ENCODE results near the gene SYTL3.

SYTL3 gene

GRCh38 chr6:158803733-158804143 is 153.9 kb downstream of the SYTL3 start:
- H3K9me3 ChIP-seq (replicated peaks; ENCODE audit: low read length): no peaks in the 10 kb centered on the region
- H3K4me3 ChIP-seq (ENCODE audit: low read length): no peak overlapping the region
- H3K4me1 ChIP-seq (ENCODE audit: control insufficient read depth, insufficient read depth, low read length): peaks cover 50% of the 10 kb centered on the region
- peak overlapping the region; percentile 46 for H3K4me2 ChIP-seq (ENCODE audit: low read length)
- H3K9ac ChIP-seq (ENCODE audit: low read depth, low read length): peak overlapping the region; percentile 33
- H3K36me3 ChIP-seq (ENCODE audit: insufficient read depth, low read length): peaks cover 10% of the 10 kb centered on the region
- H3K27me3 ChIP-seq (ENCODE audit: control insufficient read depth, insufficient read depth, low read length): no peaks in the 10 kb centered on the region

GRCh38 chr6:158804207-158804606 is 154.4 kb downstream of the SYTL3 start:
- peaks cover 47% of the 10 kb centered on the region for H3K4me1 ChIP-seq (ENCODE audit: control insufficient read depth, insufficient read depth, low read length)
- peak overlapping the region; percentile 33 for H3K9ac ChIP-seq (ENCODE audit: low read depth, low read length)
- H3K4me2 ChIP-seq (ENCODE audit: low read length): no peak overlapping the region
- peaks cover 14% of the 10 kb centered on the region for H3K36me3 ChIP-seq (ENCODE audit: insufficient read depth, low read length)
- H3K9me3 ChIP-seq (replicated peaks; ENCODE audit: low read length): no peaks in the 10 kb centered on the region
- H3K4me3 ChIP-seq (ENCODE audit: low read length): no peak overlapping the region
- H3K27me3 ChIP-seq (ENCODE audit: control insufficient read depth, insufficient read depth, low read length): no peaks in the 10 kb centered on the region

GRCh38 chr6:158805698-158806377 is 156.0 kb downstream of the SYTL3 start:
- Histone ChIP-seq H3K4me1 (ENCODE audit: control insufficient read depth, insufficient read depth, low read length) (peaks cover 42% of the 10 kb centered on the region), H3K4me2 (ENCODE audit: low read length) (no peak overlapping the region), H3K36me3 (ENCODE audit: insufficient read depth, low read length) (peaks cover 21% of the 10 kb centered on the region), H3K27me3 (ENCODE audit: control insufficient read depth, insufficient read depth, low read length) (no peaks in the 10 kb centered on the region), H3K9ac (ENCODE audit: low read depth, low read length) (no peak overlapping the region), H3K4me3 (ENCODE audit: low read length) (no peak overlapping the region), H3K9me3 (replicated peaks; ENCODE audit: low read length) (no peaks in the 10 kb centered on the region)

GRCh38 chr6:158807515-158808441 is 157.9 kb downstream of the SYTL3 start:
- H3K4me2 ChIP-seq (ENCODE audit: low read length): no peak overlapping the region
- peaks cover 32% of the 10 kb centered on the region for H3K4me1 ChIP-seq (ENCODE audit: control insufficient read depth, insufficient read depth, low read length)
- no peak overlapping the region for H3K9ac ChIP-seq (ENCODE audit: low read depth, low read length)
- no peak overlapping the region for H3K4me3 ChIP-seq (ENCODE audit: low read length)
- H3K9me3 ChIP-seq (replicated peaks; ENCODE audit: low read length): no peaks in the 10 kb centered on the region
- H3K27me3 ChIP-seq (ENCODE audit: control insufficient read depth, insufficient read depth, low read length): no peaks in the 10 kb centered on the region
- H3K36me3 ChIP-seq (ENCODE audit: insufficient read depth, low read length): peaks cover 27% of the 10 kb centered on the region

GRCh38 chr6:158808442-158808833 is 158.6 kb downstream of the SYTL3 start:
- no peaks in the 10 kb centered on the region for H3K9me3 ChIP-seq (replicated peaks; ENCODE audit: low read length)
- no peaks in the 10 kb centered on the region for H3K27me3 ChIP-seq (ENCODE audit: control insufficient read depth, insufficient read depth, low read length)
- H3K9ac ChIP-seq (ENCODE audit: low read depth, low read length): no peak overlapping the region
- no peak overlapping the region for H3K4me2 ChIP-seq (ENCODE audit: low read length)
- peaks cover 33% of the 10 kb centered on the region for H3K4me1 ChIP-seq (ENCODE audit: control insufficient read depth, insufficient read depth, low read length)
- H3K4me3 ChIP-seq (ENCODE audit: low read length): no peak overlapping the region
- H3K36me3 ChIP-seq (ENCODE audit: insufficient read depth, low read length): peaks cover 33% of the 10 kb centered on the region

- Histone ChIP-seq H3K4me3 (ENCODE audit: low read length) (no peak overlapping the region), H3K9me3 (replicated peaks; ENCODE audit: low read length) (no peaks in the 10 kb centered on the region), H3K36me3 (ENCODE audit: insufficient read depth, low read length) (peaks cover 39% of the 10 kb centered on the region)
These were observed 159.3 kb downstream of the SYTL3 start for GRCh38 chr6:158808941-158809678.

GRCh38 chr6:158810155-158811095 is 160.6 kb downstream of the SYTL3 start:
- peaks cover 45% of the 10 kb centered on the region for H3K4me1 ChIP-seq (ENCODE audit: control insufficient read depth, insufficient read depth, low read length)
- H3K9me3 ChIP-seq (replicated peaks; ENCODE audit: low read length): no peaks in the 10 kb centered on the region
- H3K9ac ChIP-seq (ENCODE audit: low read depth, low read length): no peak overlapping the region
- peak overlapping the region; percentile 1 for H3K4me2 ChIP-seq (ENCODE audit: low read length)
- H3K4me3 ChIP-seq (ENCODE audit: low read length): no peak overlapping the region
- H3K27me3 ChIP-seq (ENCODE audit: control insufficient read depth, insufficient read depth, low read length): no peaks in the 10 kb centered on the region
- peaks cover 41% of the 10 kb centered on the region for H3K36me3 ChIP-seq (ENCODE audit: insufficient read depth, low read length)

More at GRCh38 chr6:158808941-158809678, 159.3 kb downstream of the SYTL3 start:
- Histone ChIP-seq H3K4me2 (ENCODE audit: low read length) (no peak overlapping the region), H3K27me3 (ENCODE audit: control insufficient read depth, insufficient read depth, low read length) (no peaks in the 10 kb centered on the region), H3K4me1 (ENCODE audit: control insufficient read depth, insufficient read depth, low read length) (peaks cover 34% of the 10 kb centered on the region), H3K9ac (ENCODE audit: low read depth, low read length) (no peak overlapping the region)

GRCh38 chr6:158812611-158813010 is 162.8 kb downstream of the SYTL3 start:
- peaks cover 47% of the 10 kb centered on the region for H3K4me1 ChIP-seq (ENCODE audit: control insufficient read depth, insufficient read depth, low read length)
- H3K9ac ChIP-seq (ENCODE audit: low read depth, low read length): no peak overlapping the region
- no peak overlapping the region for H3K4me3 ChIP-seq (ENCODE audit: low read length)
- no peaks in the 10 kb centered on the region for H3K27me3 ChIP-seq (ENCODE audit: control insufficient read depth, insufficient read depth, low read length)
- no peak overlapping the region for H3K4me2 ChIP-seq (ENCODE audit: low read length)
- H3K36me3 ChIP-seq (ENCODE audit: insufficient read depth, low read length): peaks cover 40% of the 10 kb centered on the region
- H3K9me3 ChIP-seq (replicated peaks; ENCODE audit: low read length): no peaks in the 10 kb centered on the region

- no peak overlapping the region for H3K9ac ChIP-seq (ENCODE audit: low read depth, low read length)
- peaks cover 36% of the 10 kb centered on the region for H3K36me3 ChIP-seq (ENCODE audit: insufficient read depth, low read length)
- no peaks in the 10 kb centered on the region for H3K9me3 ChIP-seq (replicated peaks; ENCODE audit: low read length)
- H3K4me3 ChIP-seq (ENCODE audit: low read length): no peak overlapping the region
- no peak overlapping the region for H3K4me2 ChIP-seq (ENCODE audit: low read length)
- H3K4me1 ChIP-seq (ENCODE audit: control insufficient read depth, insufficient read depth, low read length): peaks cover 47% of the 10 kb centered on the region
- no peaks in the 10 kb centered on the region for H3K27me3 ChIP-seq (ENCODE audit: control insufficient read depth, insufficient read depth, low read length)
These were observed 163.2 kb downstream of the SYTL3 start for GRCh38 chr6:158813032-158813431.
